Neural cell (in vitro differentiated cells): Measurements from ENCODE around the gene SLC35C1.

Experiments
- CTCF ChIP-seq: fragments of 450-650 bp; IDR thresholded peaks from 2 replicates; pipeline ENCODE4 v1.5.1; 2014; ENCODE audit warnings: antibody characterized with exemption, mild to moderate bottlenecking, moderate library complexity; ENCODE audit not compliant: poor library complexity, severe bottlenecking
- EP300 ChIP-seq: fragments of 450-650 bp; conservative IDR thresholded peaks from 2 replicates; pipeline ENCODE4 v1.6.1; 2014; ENCODE audit warnings: antibody characterized with exemption, mild to moderate bottlenecking, moderate library complexity; ENCODE audit not compliant: poor library complexity, severe bottlenecking
- EZH2 ChIP-seq: fragments of 200-600, 300-800 bp; shearing (Covaris generic), sonication (generic); IDR thresholded peaks from 2 replicates; pipeline ENCODE4 v1.6.1; 2014; ENCODE audit warnings: antibody characterized with exemption, low read length, borderline replicate concordance, mild to moderate bottlenecking; ENCODE audit not compliant: insufficient read depth, poor library complexity, severe bottlenecking
- POLR2AphosphoS5 ChIP-seq: IDR thresholded peaks from 2 replicates; pipeline ENCODE4 v1.6.1; 2012

GRCh38 chr11:45851228-45851627 is 46.3 kb downstream of the SLC35C1 start:
- no peak for TF ChIP-seq POLR2AphosphoS5
- TF ChIP-seq CTCF, result no peak
- no peak for TF ChIP-seq EZH2
- no peak for TF ChIP-seq EP300
